Measurements from ENCODE around the gene TEX51. TPM values are rescaled to one million over a fixed set of nuclear protein-coding genes. Genes with fewer than 3 reads are reported as not detected.

The TEX51 gene
- not detected in 2 replicates for total RNA-seq (2014; rRNA removed)
- polyA plus RNA-seq (2012) = not detected

GRCh38 chr2:126898636-126899035 is at the start of gene TEX51:
Gene TEX51 (plus strand): TSS chr2:126898890. CDS start chr2:126898919, 29 bp downstream.
- no peak for DNase-seq (ENCODE audit: low read depth)

- no peak for DNase-seq (ENCODE audit: low read depth)
Measured at GRCh38 chr2:126849054-126849453, 49.6 kb upstream of the TEX51 start.

- no peak for DNase-seq (ENCODE audit: low read depth)
Measured at GRCh38 chr2:126849486-126849885, 49.2 kb upstream of the TEX51 start.

GRCh38 chr2:126849991-126850535 is 48.6 kb upstream of the TEX51 start:
- DNase-seq (ENCODE audit: low read depth) = no peak

- DNase-seq (ENCODE audit: low read depth) = no peak
Measured at GRCh38 chr2:126850940-126851339, 47.8 kb upstream of the TEX51 start.

GRCh38 chr2:126851756-126852155 is 46.9 kb upstream of the TEX51 start:
- no peak for DNase-seq (ENCODE audit: low read depth)

- no peak for DNase-seq (ENCODE audit: low read depth)
Measured at GRCh38 chr2:126852361-126852760, 46.3 kb upstream of the TEX51 start.

GRCh38 chr2:126855606-126856005 is 43.1 kb upstream of the TEX51 start:
- no peak for DNase-seq (ENCODE audit: low read depth)

GRCh38 chr2:126856403-126856802 is 42.3 kb upstream of the TEX51 start:
- no peak for DNase-seq (ENCODE audit: low read depth)

GRCh38 chr2:126857502-126857901 is 41.2 kb upstream of the TEX51 start:
- DNase-seq (ENCODE audit: low read depth) = no peak

- DNase-seq (ENCODE audit: low read depth) = no peak
Measured at GRCh38 chr2:126858013-126858412, 40.7 kb upstream of the TEX51 start.

GRCh38 chr2:126858436-126858835 is 40.3 kb upstream of the TEX51 start:
- no peak for DNase-seq (ENCODE audit: low read depth)

- no peak for DNase-seq (ENCODE audit: low read depth)
Measured at GRCh38 chr2:126858991-126859390, 39.7 kb upstream of the TEX51 start.

- no peak for DNase-seq (ENCODE audit: low read depth)
Measured at GRCh38 chr2:126859631-126860030, 39.1 kb upstream of the TEX51 start.

GRCh38 chr2:126860385-126860784 is 38.3 kb upstream of the TEX51 start:
- DNase-seq (ENCODE audit: low read depth) = no peak

- no peak for DNase-seq (ENCODE audit: low read depth)
Measured at GRCh38 chr2:126862730-126863129, 36.0 kb upstream of the TEX51 start.

- DNase-seq (ENCODE audit: low read depth) = no peak
Measured at GRCh38 chr2:126863336-126864015, 35.2 kb upstream of the TEX51 start.

GRCh38 chr2:126864861-126865260 is 33.8 kb upstream of the TEX51 start:
- no peak for DNase-seq (ENCODE audit: low read depth)

- no peak for DNase-seq (ENCODE audit: low read depth)
Measured at GRCh38 chr2:126866451-126866850, 32.2 kb upstream of the TEX51 start.

- no peak for DNase-seq (ENCODE audit: low read depth)
Measured at GRCh38 chr2:126874961-126875360, 23.7 kb upstream of the TEX51 start.

GRCh38 chr2:126876631-126877030 is 22.1 kb upstream of the TEX51 start:
- DNase-seq (ENCODE audit: low read depth) = no peak

GRCh38 chr2:126877041-126877440 is 21.6 kb upstream of the TEX51 start:
- DNase-seq (ENCODE audit: low read depth) = no peak

GRCh38 chr2:126877861-126878565 is 20.7 kb upstream of the TEX51 start:
- DNase-seq (ENCODE audit: low read depth) = no peak

All from LHCN-M2 (cell line).